Pulmonary artery endothelial cell (primary cell): ENCODE data around the gene TIMP1. TPM values are rescaled to one million over a fixed set of nuclear protein-coding genes. Genes with fewer than 3 reads are reported as not detected.
A peak's percentile ranks its signal among the peaks of the same experiment; 100 is the strongest.

ENCODE experiments used
- DNase-seq: peaks from one replicate; pipeline ENCODE4 v3.0.0-alpha.2; 2011; ENCODE audit warnings: low read depth, low spot score
- total RNA-seq: library from RNA; depleted of rRNA; stranded (reverse); fragments of >200 nt; gene quantifications from 2 replicates; pipeline ENCODE4 v1.2.3, GENCODE V29; 2014

TIMP1 gene
- 48.8 and 52.0 TPM in 2 replicates for total RNA-seq

GRCh38 chrX:47581731-47582647 lies at the start of gene TIMP1:
TSS of gene TIMP1 (plus strand) at chrX:47582436. CDS start at chrX:47583416, 980 bp downstream.
- peak; percentile 75 for DNase-seq

- DNase-seq, result no peak
Observed at GRCh38 chrX:47539860-47540259, 42.4 kb upstream of the TIMP1 start.

GRCh38 chrX:47540754-47541538 lies 41.3 kb upstream of the TIMP1 start:
- DNase-seq, result peak; percentile 77

- no peak for DNase-seq
Observed at GRCh38 chrX:47543496-47543895, 38.7 kb upstream of the TIMP1 start.

GRCh38 chrX:47556045-47556623 lies 26.1 kb upstream of the TIMP1 start:
- peak; percentile 82 for DNase-seq

- no peak for DNase-seq
Observed at GRCh38 chrX:47558436-47558835, 23.8 kb upstream of the TIMP1 start.

GRCh38 chrX:47560179-47560933 lies 21.9 kb upstream of the TIMP1 start:
- DNase-seq, result no peak

GRCh38 chrX:47560934-47561658 lies 21.1 kb upstream of the TIMP1 start, which contains the start of gene ARAF:
TSS of gene ARAF (plus strand) at chrX:47561205. CDS start at chrX:47562968, 1,763 bp downstream.
- DNase-seq, result peak; percentile 94

- no peak for DNase-seq
Observed at GRCh38 chrX:47561659-47562151, 20.5 kb upstream of the TIMP1 start.

- DNase-seq, result no peak
Observed at GRCh38 chrX:47562615-47563243, 19.5 kb upstream of the TIMP1 start.

- no peak for DNase-seq
Observed at GRCh38 chrX:47563801-47564315, 18.4 kb upstream of the TIMP1 start.

GRCh38 chrX:47564438-47565085 lies 17.7 kb upstream of the TIMP1 start:
- no peak for DNase-seq

- DNase-seq, result no peak
Observed at GRCh38 chrX:47566841-47567240, 15.4 kb upstream of the TIMP1 start.

GRCh38 chrX:47568656-47569295 lies 13.5 kb upstream of the TIMP1 start:
- no peak for DNase-seq

GRCh38 chrX:47570794-47571193 lies 11.4 kb upstream of the TIMP1 start:
- DNase-seq, result no peak

- no peak for DNase-seq
Observed at GRCh38 chrX:47571215-47571614, 11.0 kb upstream of the TIMP1 start.

GRCh38 chrX:47571896-47572295 lies 10.3 kb upstream of the TIMP1 start:
- DNase-seq, result no peak

GRCh38 chrX:47572773-47573340 lies 9.4 kb upstream of the TIMP1 start:
- DNase-seq, result no peak
